Astrocyte of the spinal cord (primary cell): ENCODE results near the gene PTK6.

Experiments
- DNase-seq: peaks from one replicate; pipeline ENCODE4 v3.0.0; 2011; ENCODE audit warnings: low read depth, low spot score
- H3K4me3 ChIP-seq: 2 replicates; pipeline ENCODE4 v1.5.1; 2011; ENCODE audit warnings: low read depth, mild to moderate bottlenecking, low read length, moderate library complexity
- in situ Hi-C: cut with HindIII; loops from 2 replicates; pipeline ENCODE4 v1.10.0; 2017; ENCODE audit warnings: low sequenced_read_pairs
- TF ChIP-seq, protein P1 (sequence below): IDR thresholded peaks from 2 replicates; pipeline ENCODE4 v1.5.1; 2012; ENCODE audit warnings: low read depth, mild to moderate bottlenecking, low read length, inconsistent platforms

PTK6 gene

GRCh38 chr20:63532449-63532971 lies 4.7 kb downstream of the PTK6 start:
- TF ChIP-seq, protein P1, sequence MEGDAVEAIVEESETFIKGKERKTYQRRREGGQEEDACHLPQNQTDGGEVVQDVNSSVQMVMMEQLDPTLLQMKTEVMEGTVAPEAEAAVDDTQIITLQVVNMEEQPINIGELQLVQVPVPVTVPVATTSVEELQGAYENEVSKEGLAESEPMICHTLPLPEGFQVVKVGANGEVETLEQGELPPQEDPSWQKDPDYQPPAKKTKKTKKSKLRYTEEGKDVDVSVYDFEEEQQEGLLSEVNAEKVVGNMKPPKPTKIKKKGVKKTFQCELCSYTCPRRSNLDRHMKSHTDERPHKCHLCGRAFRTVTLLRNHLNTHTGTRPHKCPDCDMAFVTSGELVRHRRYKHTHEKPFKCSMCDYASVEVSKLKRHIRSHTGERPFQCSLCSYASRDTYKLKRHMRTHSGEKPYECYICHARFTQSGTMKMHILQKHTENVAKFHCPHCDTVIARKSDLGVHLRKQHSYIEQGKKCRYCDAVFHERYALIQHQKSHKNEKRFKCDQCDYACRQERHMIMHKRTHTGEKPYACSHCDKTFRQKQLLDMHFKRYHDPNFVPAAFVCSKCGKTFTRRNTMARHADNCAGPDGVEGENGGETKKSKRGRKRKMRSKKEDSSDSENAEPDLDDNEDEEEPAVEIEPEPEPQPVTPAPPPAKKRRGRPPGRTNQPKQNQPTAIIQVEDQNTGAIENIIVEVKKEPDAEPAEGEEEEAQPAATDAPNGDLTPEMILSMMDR: no peak
- in situ Hi-C loops: no loop called here
- no peak overlapping the region for H3K4me3 ChIP-seq
- DNase-seq: no peak

- H3K4me3 ChIP-seq: no peak overlapping the region
- DNase-seq: no peak
- TF ChIP-seq, protein P1: no peak
- in situ Hi-C loops: no loop called here
These were observed 5.3 kb downstream of the PTK6 start for GRCh38 chr20:63531686-63532448.

DNA sequence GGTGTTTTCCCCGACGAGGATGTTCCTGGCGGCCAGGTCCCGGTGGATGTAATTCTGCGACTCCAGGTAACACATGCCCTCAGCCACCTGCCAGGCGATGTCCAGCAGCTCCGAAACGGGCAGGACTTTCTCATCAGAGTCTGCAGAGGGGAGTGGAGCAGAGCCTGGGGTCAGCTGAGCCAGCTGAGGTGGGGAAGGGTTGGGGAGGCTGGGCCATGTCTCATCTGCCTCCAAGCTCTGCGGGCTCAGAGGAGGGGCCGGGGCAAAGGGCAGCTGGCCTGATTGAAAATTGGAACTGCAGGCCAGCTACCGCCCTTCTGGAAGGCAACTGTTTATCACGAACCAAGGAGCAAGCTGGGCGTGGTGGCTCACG lies 6.4 kb downstream of the PTK6 start:
- no peak overlapping the region for H3K4me3 ChIP-seq
- in situ Hi-C loops: no loop called here
- TF ChIP-seq, protein P1: no peak
- no peak for DNase-seq

DNA sequence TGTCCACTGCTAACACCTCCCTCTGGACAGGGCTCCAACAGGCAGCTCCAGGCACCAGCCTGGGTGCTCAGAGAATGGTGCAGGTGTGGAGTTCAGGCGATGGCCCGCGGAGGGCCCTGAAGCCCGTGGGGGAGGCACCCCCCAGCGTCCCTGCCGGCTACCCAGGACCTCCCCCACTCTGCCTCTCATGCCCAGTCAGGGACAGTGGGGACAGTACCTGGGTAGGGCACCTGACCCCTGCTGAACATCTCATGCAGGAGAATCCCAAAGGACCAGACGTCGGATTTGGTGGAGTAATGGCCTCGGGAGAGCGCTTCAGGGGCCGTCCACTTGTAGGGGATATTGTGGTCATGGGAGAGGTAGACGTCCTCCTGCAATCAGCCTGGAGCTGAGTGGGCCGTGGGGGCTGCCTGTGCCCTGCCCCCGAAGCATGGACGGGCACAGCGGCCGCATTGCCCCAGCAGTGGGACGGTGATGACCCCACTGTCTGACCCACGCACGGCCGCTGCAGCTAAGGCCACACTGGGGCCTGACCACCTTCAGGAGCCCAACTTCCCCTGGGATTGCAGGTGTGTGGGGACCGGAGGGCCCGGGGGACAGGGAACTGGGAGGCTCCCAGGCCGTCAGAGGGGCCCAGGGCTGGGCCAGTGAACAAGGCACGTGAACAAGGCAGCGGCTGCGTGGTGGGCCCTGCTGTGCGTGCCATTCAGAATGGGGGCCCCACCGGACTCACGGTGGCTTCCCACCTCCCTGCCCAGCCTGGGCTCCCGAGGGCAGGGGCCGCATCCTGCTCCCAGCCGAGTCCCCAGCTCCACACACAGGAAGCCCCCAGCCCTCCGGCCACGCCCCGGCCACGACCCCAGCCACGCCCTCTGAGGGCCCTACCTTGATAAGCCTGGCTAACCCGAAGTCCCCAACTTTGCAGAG lies 7.1 kb downstream of the PTK6 start:
- in situ Hi-C loops: no loop called here
- TF ChIP-seq, protein P1: no peak
- DNase-seq: no peak
- no peak overlapping the region for H3K4me3 ChIP-seq

- TF ChIP-seq, protein P1: no peak
- no peak overlapping the region for H3K4me3 ChIP-seq
- in situ Hi-C loops: no loop called here
- no peak for DNase-seq
These were observed 7.9 kb downstream of the PTK6 start for GRCh38 chr20:63529180-63529860.

- DNase-seq: no peak
- in situ Hi-C loops: no loop called here
These were observed 10.0 kb downstream of the PTK6 start for GRCh38 chr20:63527184-63527583.

More at GRCh38 chr20:63527184-63527583, 10.0 kb downstream of the PTK6 start:
- TF ChIP-seq, protein P1: no peak
- no peak overlapping the region for H3K4me3 ChIP-seq
